ENCODE data around the gene WAC. TPM values are rescaled to one million over a fixed set of nuclear protein-coding genes. Genes with fewer than 3 reads are reported as not detected.

Gene WAC
- total RNA-seq, 4 donors from 2014 or later: 101 to 131 (median 118) TPM

GRCh38 chr10:28628184-28628893 lies 95.4 kb downstream of the WAC start:
- Histone ChIP-seq H3K4me1 (peaks cover 0 to 12% (median 0%) of the 10 kb centered on the region in 4 donors), H3K4me3 (no peak overlapping the region), H3K27me3 (no peaks in the 10 kb centered on the region), H3K36me3 (no peaks in the 10 kb centered on the region), H3K9me3 (no peaks in the 10 kb centered on the region), H3K27ac (no peak overlapping the region)
- peak; percentile 71 to 86 for DNase-seq (ENCODE audit: low spot score in 2 of 2)
- whole genome bisulfite sequencing, 2 donors: 27 to 32% methylated on average over 15 of the region's 15 CpGs
- TF ChIP-seq EP300 (IDR thresholded peaks at IDR 0.05): no peak
- peak; percentile 81 to 89 (median 82) for TF ChIP-seq CTCF (IDR thresholded peaks at IDR 0.05)
- no peak for TF ChIP-seq POLR2A (IDR thresholded peaks at IDR 0.05)

- 75 to 79% methylated on average over 5 of the region's 5 CpGs for WGBS, 2 donors
- H3K4me1 ChIP-seq: peaks cover 0 to 12% (median 0%) of the 10 kb centered on the region in 4 donors
- H3K4me3 ChIP-seq: no peak overlapping the region
- TF ChIP-seq EP300 (IDR thresholded peaks at IDR 0.05) (no peak), POLR2A (IDR thresholded peaks at IDR 0.05) (no peak), CTCF (IDR thresholded peaks at IDR 0.05) (no peak)
- H3K27ac ChIP-seq: no peak overlapping the region
- H3K27me3 ChIP-seq: no peaks in the 10 kb centered on the region
- no peaks in the 10 kb centered on the region for H3K9me3 ChIP-seq
- no peak for DNase-seq (ENCODE audit: low spot score in 2 of 2)
- H3K36me3 ChIP-seq: no peaks in the 10 kb centered on the region
Observed at GRCh38 chr10:28631896-28632583, 99.1 kb downstream of the WAC start.

- Histone ChIP-seq H3K4me1 (peaks cover 0 to 12% (median 0%) of the 10 kb centered on the region in 4 donors), H3K27me3 (no peaks in the 10 kb centered on the region), H3K9me3 (no peaks in the 10 kb centered on the region), H3K36me3 (no peaks in the 10 kb centered on the region), H3K4me3 (no peak overlapping the region), H3K27ac (no peak overlapping the region)
- 58 to 59% methylated on average over 1 of the region's 1 CpG for WGBS, 2 donors
- no peak for TF ChIP-seq CTCF (IDR thresholded peaks at IDR 0.05)
- no peak for TF ChIP-seq EP300 (IDR thresholded peaks at IDR 0.05)
- no peak for TF ChIP-seq POLR2A (IDR thresholded peaks at IDR 0.05)
- no peak for DNase-seq (ENCODE audit: low spot score in 2 of 2)
Observed at GRCh38 chr10:28632584-28632945, 99.6 kb downstream of the WAC start.

- H3K27ac ChIP-seq: no peak overlapping the region
- 89 to 95% methylated on average over 6 of the region's 6 CpGs for WGBS, 2 donors
- H3K27me3 ChIP-seq: no peaks in the 10 kb centered on the region
- no peak for DNase-seq (ENCODE audit: low spot score in 2 of 2)
- H3K36me3 ChIP-seq: no peaks in the 10 kb centered on the region
- peaks cover 0 to 1% (median 0%) of the 10 kb centered on the region in 4 donors for H3K4me1 ChIP-seq
- H3K9me3 ChIP-seq: peaks cover 0 to 11% (median 0%) of the 10 kb centered on the region in 4 donors
- H3K4me3 ChIP-seq: no peak overlapping the region
- TF ChIP-seq POLR2A (IDR thresholded peaks at IDR 0.05): no peak
Observed at GRCh38 chr10:28633750-28634149, 100.8 kb downstream of the WAC start.

GRCh38 chr10:28637346-28637745 lies 104.4 kb downstream of the WAC start:
- H3K4me1 ChIP-seq: no peaks in the 10 kb centered on the region
- TF ChIP-seq EP300 (IDR thresholded peaks at IDR 0.05) (no peak), CTCF (IDR thresholded peaks at IDR 0.05) (no peak), POLR2A (IDR thresholded peaks at IDR 0.05) (no peak)
- WGBS, 2 donors: 78 to 87% methylated on average over 5 of the region's 5 CpGs
- H3K27ac ChIP-seq: no peak overlapping the region
- no peak for DNase-seq (ENCODE audit: low spot score in 2 of 2)
- H3K4me3 ChIP-seq: no peak overlapping the region
- no peaks in the 10 kb centered on the region for H3K36me3 ChIP-seq
- peaks cover 0 to 13% (median 0%) of the 10 kb centered on the region in 4 donors for H3K9me3 ChIP-seq
- H3K27me3 ChIP-seq: no peaks in the 10 kb centered on the region
